ENCODE results near the gene TLE2.

- TF ChIP-seq POLR2A (IDR thresholded peaks at IDR 0.05; ENCODE audit: borderline replicate concordance, extremely low read depth, insufficient read depth, insufficient read length): no peak
- TF ChIP-seq ZBTB33 (IDR thresholded peaks at IDR 0.05; ENCODE audit: extremely low read depth, insufficient replicate concordance, low read length): no peak
- no peak for TF ChIP-seq CTCF (IDR thresholded peaks at IDR 0.05 in 2 of 3, conservative IDR thresholded peaks at IDR 0.05 in 1 of 3; ENCODE audit: borderline replicate concordance in 1 of 3, insufficient read depth in 1 of 3, low read depth in 2 of 3, low read length in 2 of 3)
- TF ChIP-seq FOSL1 (IDR thresholded peaks at IDR 0.05; ENCODE audit: low read depth): no peak
- no peak for TF ChIP-seq CEBPB (IDR thresholded peaks at IDR 0.05; ENCODE audit: low read depth)
- no peak for TF ChIP-seq EZH2 (IDR thresholded peaks at IDR 0.05)
These were observed 2.5 kb upstream of the TLE2 start for GRCh38 chr19:3031607-3031867.

Measured in HCT116 (cell line).